SK-N-SH treated with all-trans-retinoic acid at 6 μM for 48 hours (cell line): ENCODE data around the gene PRMT7.

Experiments
- ATAC-seq: fragments of 200-7000 bp; cut with Tn5 transposase; 3 replicates; pipeline ENCODE4 v1.9.1; 2020; ENCODE audit warnings: mild to moderate bottlenecking, moderate library complexity
- ARNTL ChIP-seq: fragments of 450-650 bp; formaldehyde crosslinking; IDR thresholded peaks from 2 replicates; pipeline ENCODE4 v1.5.0; 2020; ENCODE audit warnings: low read depth, mild to moderate bottlenecking, moderate library complexity, borderline replicate concordance
- BACH2 ChIP-seq: fragments of 250-450 bp; sonication (Bioruptor Pico); IDR thresholded peaks from 2 replicates; pipeline ENCODE4 v1.9.0; 2021; ENCODE audit warnings: mild to moderate bottlenecking, borderline replicate concordance
- CREB5 ChIP-seq: fragments of 250-450 bp; sonication (Bioruptor Pico); IDR thresholded peaks from 2 replicates; pipeline ENCODE4 v1.5.1; 2020; ENCODE audit warnings: low read depth, mild to moderate bottlenecking, moderate library complexity
- CSDC2 ChIP-seq: fragments of 250-450 bp; sonication (Bioruptor Pico); IDR thresholded peaks from 2 replicates; pipeline ENCODE4 v1.5.0; 2020; ENCODE audit warnings: mild to moderate bottlenecking, moderate library complexity
- CSRNP3 ChIP-seq: fragments of 250-450 bp; sonication (Bioruptor Pico); IDR thresholded peaks from 2 replicates; pipeline ENCODE4 v1.5.1; 2021; ENCODE audit warnings: mild to moderate bottlenecking, moderate library complexity
- ESRRG ChIP-seq: fragments of 250-450 bp; sonication (Bioruptor Pico); IDR thresholded peaks from 2 replicates; pipeline ENCODE4 v1.6.1; 2021; ENCODE audit warnings: mild to moderate bottlenecking
- GLIS3 ChIP-seq: fragments of 250-450 bp; sonication (Bioruptor Pico); IDR thresholded peaks from 2 replicates; pipeline ENCODE4 v1.5.0; 2020; ENCODE audit warnings: mild to moderate bottlenecking, moderate library complexity
- ISL1 ChIP-seq: fragments of 250-450 bp; sonication (Bioruptor Pico); IDR thresholded peaks from 2 replicates; pipeline ENCODE4 v2.1.2; 2022; ENCODE audit warnings: mild to moderate bottlenecking, moderate library complexity
- OSR1 ChIP-seq: fragments of 250-450 bp; sonication (Bioruptor Pico); IDR thresholded peaks from 2 replicates; pipeline ENCODE4 v1.8.0; 2022; ENCODE audit warnings: moderate library complexity, mild to moderate bottlenecking, inconsistent platforms
- PATZ1 ChIP-seq: fragments of 250-450 bp; sonication (Bioruptor Pico); IDR thresholded peaks from 2 replicates; pipeline ENCODE4 v1.8.0; 2020; ENCODE audit warnings: mild to moderate bottlenecking, moderate library complexity, borderline replicate concordance
- POU6F1 ChIP-seq: fragments of 250-450 bp; sonication (Bioruptor Pico); IDR thresholded peaks from 2 replicates; pipeline ENCODE4 v1.8.0; 2021; ENCODE audit warnings: low read depth, mild to moderate bottlenecking, moderate library complexity, borderline replicate concordance
- PPARA ChIP-seq: fragments of 250-450 bp; sonication (Bioruptor Pico); IDR thresholded peaks from 2 replicates; pipeline ENCODE4 v1.5.0; 2020; ENCODE audit warnings: mild to moderate bottlenecking, borderline replicate concordance
- RARB ChIP-seq: fragments of 250-450 bp; sonication (Bioruptor Pico); IDR thresholded peaks from 2 replicates; pipeline ENCODE4 v1.8.0; 2021; ENCODE audit warnings: mild to moderate bottlenecking, moderate library complexity
- SNAI2 ChIP-seq: fragments of 250-450 bp; sonication (Bioruptor Pico); IDR thresholded peaks from 2 replicates; pipeline ENCODE4 v1.5.0; 2020; ENCODE audit warnings: mild to moderate bottlenecking, moderate library complexity
- TCF4 ChIP-seq: fragments of 250-450 bp; sonication (Bioruptor Pico); IDR thresholded peaks from 2 replicates; pipeline ENCODE4 v1.8.0; 2021; ENCODE audit warnings: mild to moderate bottlenecking, moderate library complexity, borderline replicate concordance
- TOX ChIP-seq: fragments of 250-450 bp; sonication (Bioruptor Pico); IDR thresholded peaks from 2 replicates; pipeline ENCODE4 v1.8.0; 2021; ENCODE audit warnings: mild to moderate bottlenecking, moderate library complexity, borderline replicate concordance
- TSHZ2 ChIP-seq: fragments of 250-450 bp; sonication (Bioruptor Pico); IDR thresholded peaks from 2 replicates; pipeline ENCODE4 v1.5.0; 2020; ENCODE audit warnings: mild to moderate bottlenecking, moderate library complexity
- ZFP3 ChIP-seq: fragments of 250-450 bp; sonication (Bioruptor Pico); IDR thresholded peaks from 2 replicates; pipeline ENCODE4 v1.5.0; 2020; ENCODE audit warnings: mild to moderate bottlenecking, moderate library complexity
- ZFP30 ChIP-seq: fragments of 450-650 bp; formaldehyde crosslinking; IDR thresholded peaks from 2 replicates; pipeline ENCODE4 v1.5.0; 2022; ENCODE audit warnings: mild to moderate bottlenecking, moderate library complexity
- ZNF565 ChIP-seq: fragments of 450-650 bp; formaldehyde crosslinking; conservative IDR thresholded peaks from 2 replicates; pipeline ENCODE4 v1.5.0; 2020; ENCODE audit warnings: low read depth, mild to moderate bottlenecking, moderate library complexity
- ZNF70 ChIP-seq: fragments of 450-650 bp; formaldehyde crosslinking; IDR thresholded peaks from 2 replicates; pipeline ENCODE4 v1.5.0; 2020; ENCODE audit warnings: mild to moderate bottlenecking, moderate library complexity
- ZNF8 ChIP-seq: fragments of 450-650 bp; formaldehyde crosslinking; IDR thresholded peaks from 2 replicates; pipeline ENCODE4 v1.5.0; 2020; ENCODE audit warnings: mild to moderate bottlenecking, moderate library complexity

The PRMT7 gene

GRCh38 chr16:68378436-68379415 is 67.9 kb downstream of the PRMT7 start (continued):
- TF ChIP-seq CSRNP3 (CRISPR knock-in tag) (no peak), SNAI2 (CRISPR knock-in tag) (no peak), CSDC2 (CRISPR knock-in tag) (no peak), TCF4 (no peak), ARNTL (CRISPR knock-in tag) (no peak), TOX (CRISPR knock-in tag) (no peak), ISL1 (CRISPR knock-in tag) (no peak)
- TF ChIP-seq, all 23 proteins: peak for 0

GRCh38 chr16:68379472-68380347 is 68.9 kb downstream of the PRMT7 start:
- TF ChIP-seq RARB (CRISPR knock-in tag) (no peak), TOX (CRISPR knock-in tag) (no peak), ESRRG (no peak), CREB5 (CRISPR knock-in tag) (no peak), ZFP30 (no peak)
- ATAC-seq, result no peak

GRCh38 chr16:68380348-68380670 is 69.5 kb downstream of the PRMT7 start:
- TF ChIP-seq TSHZ2 (CRISPR knock-in tag) (no peak), TOX (CRISPR knock-in tag) (no peak), POU6F1 (CRISPR knock-in tag) (no peak), ZNF8 (CRISPR knock-in tag) (no peak), ZFP3 (CRISPR knock-in tag) (no peak), CSRNP3 (CRISPR knock-in tag) (no peak), SNAI2 (CRISPR knock-in tag) (no peak), ZFP30 (no peak), CREB5 (CRISPR knock-in tag) (no peak), PPARA (CRISPR knock-in tag) (no peak), GLIS3 (no peak), OSR1 (CRISPR knock-in tag) (no peak), BACH2 (CRISPR knock-in tag) (no peak), ZNF70 (CRISPR knock-in tag) (no peak), PATZ1 (no peak), TCF4 (no peak), ESRRG (no peak), ZNF565 (CRISPR knock-in tag) (no peak), RARB (CRISPR knock-in tag) (no peak)
- TF ChIP-seq, all 23 proteins: peak for 0
- no peak for ATAC-seq
